ENCODE data around the gene C1QTNF8. TPM values are rescaled to one million over a fixed set of nuclear protein-coding genes. Genes with fewer than 3 reads are reported as not detected.

The C1QTNF8 gene
- total and polyA plus RNA-seq, 2 of the 13 experiments (the other 11 are each of a cell fraction or from before 2014, with no cell fraction given): 0.09 TPM; not detected in 1

DNA sequence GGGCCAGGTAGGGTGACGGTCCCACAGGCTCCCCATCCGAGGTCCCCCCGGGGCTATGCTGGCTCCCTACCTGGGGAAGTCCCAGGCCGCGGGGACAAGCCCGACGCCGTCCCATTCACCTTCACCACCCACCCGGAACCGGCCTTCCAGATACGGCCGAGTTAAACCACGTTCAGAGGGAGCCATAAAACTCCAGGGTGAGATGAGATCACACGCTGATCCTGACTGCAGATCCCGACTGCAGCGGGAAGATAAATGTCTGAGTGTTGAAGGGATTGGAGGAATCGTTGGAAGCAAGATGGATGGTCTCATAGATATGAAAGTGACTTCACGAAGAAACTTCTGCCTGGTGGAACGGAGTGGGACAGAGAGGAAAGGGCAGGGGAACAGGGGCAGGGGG lies 13.6 kb upstream of the C1QTNF8 start:
- Histone ChIP-seq H3K36me3 (replicated peaks in 1 of 2; ENCODE audit: control insufficient read depth in 1 of 2, insufficient read depth in 2 of 2, low read length in 2 of 2) (no peaks in the 10 kb centered on the region), H3K27ac (ENCODE audit: extremely low read length, insufficient read depth, low read length) (no peak overlapping the region), H4K20me1 (ENCODE audit: insufficient read depth, low read length) (peaks cover 3% of the 10 kb centered on the region; the same call in 1 of the 2 replicates), H2AFZ (ENCODE audit: low read length) (no peak overlapping the region), H3K27me3 (ENCODE audit: control insufficient read depth in 1 of 2, insufficient read depth in 2 of 2, low read length in 2 of 2) (peaks cover 24 to 84% of the 10 kb centered on the region in 2 experiments), H3K79me2 (ENCODE audit: insufficient read depth, low read length) (no peaks in the 10 kb centered on the region), H3K9ac (ENCODE audit: insufficient read depth, low read depth, low read length) (no peak overlapping the region), H3K9me3 (ENCODE audit: low read length) (no peaks in the 10 kb centered on the region), H3K4me1 (ENCODE audit: insufficient read depth, low read length) (peaks cover 18% of the 10 kb centered on the region), H3K4me3 (replicated peaks in 1 of 3; ENCODE audit: insufficient read depth in 1 of 3, low read depth in 2 of 3, low read length in 3 of 3) (no peak overlapping the region), H3K4me2 (ENCODE audit: low read depth, low read length) (no peak overlapping the region)
- 37% methylated on average over 10 of the region's 19 CpGs for WGBS (ENCODE audit: low lambda C conversion rate)
- ChIA-PET CTCF (ENCODE audit: low intra/inter-chr PET ratio, low total read pairs) (no interaction called here), POLR2A (no interaction called here)
- no TSS peak for BruUV-seq (replicated peaks)
- ATAC-seq (no peak), DNase-seq (ENCODE audit: low spot score) (no peak), FAIRE-seq (no peak)
- in situ Hi-C loops (cut with HindIII; ENCODE audit: extremely low pct_ligation_motif_present, low pct_unique_long_range_greater_than_20kb) (loop anchor here (5.0 kb wide), 1 partner anchor 88 kb away; no protein-coding TSS in a partner anchor), intact Hi-C loops (cut with micrococcal nuclease; ENCODE audit: unreplicated experiment) (no loop called here)
- TF ChIP-seq SMYD3 (CRISPR knock-in tag; IDR thresholded peaks at IDR 0.05) (no peak), ZNF720 (CRISPR knock-in tag; IDR thresholded peaks at IDR 0.05) (no peak), ZNF3 (CRISPR knock-in tag; IDR thresholded peaks at IDR 0.05) (no peak), EZH2 (conservative IDR thresholded peaks at IDR 0.05; ENCODE audit: low read depth, low read length) (no peak), ZBTB10 (CRISPR knock-in tag; IDR thresholded peaks at IDR 0.05; ENCODE audit: borderline replicate concordance) (no peak), NONO (IDR thresholded peaks at IDR 0.05) (no peak), NONO (CRISPR knock-in tag; conservative IDR thresholded peaks at IDR 0.05) (no peak), ZNF430 (CRISPR knock-in tag; IDR thresholded peaks at IDR 0.05) (no peak), SMARCC2 (IDR thresholded peaks at IDR 0.05) (no peak), ZNF619 (CRISPR knock-in tag; IDR thresholded peaks at IDR 0.05) (no peak)
- TF ChIP-seq, protein P1, sequence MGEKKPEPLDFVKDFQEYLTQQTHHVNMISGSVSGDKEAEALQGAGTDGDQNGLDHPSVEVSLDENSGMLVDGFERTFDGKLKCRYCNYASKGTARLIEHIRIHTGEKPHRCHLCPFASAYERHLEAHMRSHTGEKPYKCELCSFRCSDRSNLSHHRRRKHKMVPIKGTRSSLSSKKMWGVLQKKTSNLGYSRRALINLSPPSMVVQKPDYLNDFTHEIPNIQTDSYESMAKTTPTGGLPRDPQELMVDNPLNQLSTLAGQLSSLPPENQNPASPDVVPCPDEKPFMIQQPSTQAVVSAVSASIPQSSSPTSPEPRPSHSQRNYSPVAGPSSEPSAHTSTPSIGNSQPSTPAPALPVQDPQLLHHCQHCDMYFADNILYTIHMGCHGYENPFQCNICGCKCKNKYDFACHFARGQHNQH (CRISPR knock-in tag; IDR thresholded peaks at IDR 0.05): no peak
